HG03066 (cell line): ENCODE results near the gene SH3GLB1.

Experiments used
- ATAC-seq: cut with Tn5 transposase; IDR thresholded peaks from one replicate; pipeline ENCODE4 v1.9.1; 2021; ENCODE audit warnings: low read depth; ENCODE audit not compliant: unreplicated experiment

The SH3GLB1 gene

DNA sequence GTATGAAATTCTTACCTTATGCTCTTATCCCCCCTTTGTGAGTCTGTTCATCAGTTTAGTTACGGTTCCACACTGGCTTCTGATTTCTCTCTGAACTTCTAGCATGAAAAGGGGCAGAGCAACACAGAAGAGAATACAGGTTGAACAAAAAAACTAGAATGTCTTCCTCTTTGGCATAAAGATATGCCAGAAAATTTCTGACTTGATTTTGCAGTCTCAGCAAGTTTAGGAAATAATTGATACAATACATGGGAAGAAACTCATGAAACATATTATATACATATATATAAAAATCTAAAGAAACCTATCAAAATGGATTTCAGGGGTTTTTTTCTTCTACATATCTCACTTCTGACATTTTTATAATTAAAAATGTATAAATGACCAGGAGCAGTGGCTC, 27.0 kb downstream of the SH3GLB1 start:
- ATAC-seq = no peak

DNA sequence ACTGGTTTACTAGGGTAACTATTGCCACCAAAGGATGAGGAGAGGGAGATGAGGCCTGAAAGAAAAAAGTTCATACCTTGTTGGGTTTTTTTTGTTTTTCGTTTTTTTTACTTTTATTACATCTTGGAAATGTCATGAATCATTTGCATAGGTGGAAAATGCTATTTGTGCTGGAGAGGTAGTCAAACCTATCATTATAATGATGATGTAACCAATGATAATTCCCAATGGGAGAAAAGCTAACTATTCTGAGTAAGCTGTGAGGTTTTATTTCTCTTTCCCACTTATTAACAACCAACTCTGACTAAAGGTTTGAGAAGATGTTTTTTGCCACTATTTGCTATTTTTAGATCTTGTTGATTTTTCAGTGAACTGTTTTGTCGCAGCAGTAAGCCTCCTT, 29.0 kb downstream of the SH3GLB1 start:
- no peak for ATAC-seq

DNA sequence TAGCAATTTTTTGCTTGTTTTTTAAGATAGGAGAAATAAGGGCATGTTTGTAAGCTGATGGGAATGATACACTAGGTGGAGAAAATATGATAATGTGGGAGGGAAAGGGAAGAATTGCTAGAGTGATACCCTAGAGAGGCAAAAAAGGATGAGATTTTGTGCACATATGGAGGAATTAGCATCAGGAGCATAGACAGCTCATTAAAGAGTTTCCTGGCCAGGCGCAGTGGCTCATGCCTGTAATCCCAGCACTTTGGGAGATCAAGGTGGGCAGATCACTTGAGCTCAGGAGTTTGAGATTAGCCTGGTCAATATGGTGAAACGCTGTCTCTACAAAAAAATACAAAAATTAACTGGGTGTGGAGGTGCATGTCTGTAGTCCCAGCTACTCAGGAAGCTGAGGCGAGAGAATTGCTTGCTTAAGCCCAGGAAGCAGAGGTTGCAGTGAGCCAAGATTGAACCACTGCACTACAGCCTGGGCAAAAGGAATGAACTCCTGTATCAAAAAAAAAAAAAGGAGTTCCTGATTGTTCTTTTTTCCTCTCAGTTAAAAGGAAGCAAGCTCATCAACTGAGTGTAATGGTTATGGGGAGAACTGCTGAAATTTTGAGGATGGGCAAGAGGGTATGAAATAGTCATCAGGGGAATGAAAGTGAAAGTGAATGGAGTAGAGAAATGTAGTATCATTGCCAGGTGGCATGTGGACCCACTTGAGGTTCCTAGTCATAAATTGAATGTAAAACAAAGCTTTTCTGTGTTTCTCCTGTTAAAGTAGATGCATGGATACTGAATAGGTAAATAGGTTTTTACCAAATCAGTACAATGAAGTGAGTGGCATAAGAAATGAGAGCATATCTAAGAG, 35.5 kb downstream of the SH3GLB1 start:
- ATAC-seq = no peak

- no peak for ATAC-seq
Observed at GRCh38 chr1:86741947-86742572, 37.7 kb downstream of the SH3GLB1 start.

- no peak for ATAC-seq
Observed at GRCh38 chr1:86747304-86747703, 42.9 kb downstream of the SH3GLB1 start.

DNA sequence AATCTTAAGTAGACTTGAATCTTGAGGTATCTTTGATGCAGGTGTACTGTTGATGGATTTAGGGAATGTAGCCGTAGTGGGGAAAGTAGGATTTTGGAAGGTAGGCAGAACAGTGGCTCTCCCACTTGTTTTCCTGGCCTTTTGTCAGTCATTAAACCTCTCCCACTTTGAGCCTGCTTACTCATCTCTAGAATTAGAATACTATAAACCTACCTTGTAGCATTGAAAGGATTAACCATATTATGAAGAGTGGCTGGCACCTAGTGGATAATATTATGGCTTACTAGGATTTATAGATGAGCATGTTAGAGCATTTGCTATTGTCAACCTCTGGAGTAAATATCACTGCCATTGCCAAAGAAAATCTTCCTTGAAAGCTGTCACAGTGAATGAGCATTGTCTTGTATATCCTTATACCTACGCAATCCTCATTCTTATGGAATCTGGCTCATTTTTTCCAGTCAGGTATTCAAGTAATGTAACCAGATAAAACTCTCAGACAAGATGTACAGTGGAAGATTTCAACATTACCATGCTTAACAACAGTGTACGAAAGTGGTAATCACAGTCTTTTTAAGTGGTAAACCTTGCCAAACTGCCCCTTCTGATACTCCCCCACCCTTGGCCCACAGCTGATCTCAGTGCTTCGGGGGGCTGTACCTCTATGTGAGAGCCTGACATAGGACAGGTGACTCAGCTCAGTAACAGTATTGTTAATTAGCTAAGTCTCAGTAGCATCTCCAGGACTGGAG, 44.4 kb downstream of the SH3GLB1 start:
- no peak for ATAC-seq

DNA sequence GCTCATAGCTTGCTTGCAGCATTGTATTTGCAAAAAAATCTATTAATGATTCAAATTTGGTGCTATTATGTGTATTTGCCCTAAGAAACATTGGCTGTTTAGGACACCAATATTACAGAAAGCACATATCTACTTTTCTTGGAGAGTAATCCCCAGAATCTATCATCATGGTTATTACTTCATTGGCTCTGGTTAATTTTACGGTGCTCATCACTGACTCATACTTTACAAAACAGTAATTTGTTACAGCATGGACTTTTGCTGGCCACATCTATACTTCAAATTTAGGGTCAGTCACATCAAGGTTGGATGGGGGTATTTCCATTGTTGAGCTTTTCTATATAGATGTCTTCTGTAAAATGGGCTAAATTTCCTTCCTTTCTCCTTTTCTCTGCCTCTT, 45.7 kb downstream of the SH3GLB1 start:
- ATAC-seq = no peak

- no peak for ATAC-seq
Observed at GRCh38 chr1:86750530-86750929, 46.2 kb downstream of the SH3GLB1 start.

- no peak for ATAC-seq
Observed at GRCh38 chr1:86751923-86752322, 47.5 kb downstream of the SH3GLB1 start.

DNA sequence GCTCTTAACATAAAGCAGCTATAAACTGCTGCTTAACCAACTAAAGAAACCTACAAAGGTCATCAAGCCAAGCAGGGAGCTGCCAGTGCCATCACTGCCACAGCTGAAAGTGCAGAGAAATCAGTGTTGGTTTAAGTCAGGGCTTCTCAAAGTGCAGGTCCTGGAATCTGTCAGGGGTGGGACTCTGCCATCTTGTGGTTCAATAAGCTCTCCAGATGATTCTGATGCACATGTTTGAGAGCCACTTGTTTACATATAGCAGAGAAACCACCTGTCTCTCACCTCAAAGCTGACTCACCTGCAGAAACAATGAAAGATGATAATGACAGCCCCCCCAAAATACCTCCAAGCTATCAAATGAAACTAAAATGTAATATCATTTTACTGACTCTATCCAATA, 49.3 kb downstream of the SH3GLB1 start:
- no peak for ATAC-seq

GRCh38 chr1:86754265-86754974, 50.0 kb downstream of the SH3GLB1 start:
- no peak for ATAC-seq

- no peak for ATAC-seq
Observed at GRCh38 chr1:86756062-86756406, 51.7 kb downstream of the SH3GLB1 start.

DNA sequence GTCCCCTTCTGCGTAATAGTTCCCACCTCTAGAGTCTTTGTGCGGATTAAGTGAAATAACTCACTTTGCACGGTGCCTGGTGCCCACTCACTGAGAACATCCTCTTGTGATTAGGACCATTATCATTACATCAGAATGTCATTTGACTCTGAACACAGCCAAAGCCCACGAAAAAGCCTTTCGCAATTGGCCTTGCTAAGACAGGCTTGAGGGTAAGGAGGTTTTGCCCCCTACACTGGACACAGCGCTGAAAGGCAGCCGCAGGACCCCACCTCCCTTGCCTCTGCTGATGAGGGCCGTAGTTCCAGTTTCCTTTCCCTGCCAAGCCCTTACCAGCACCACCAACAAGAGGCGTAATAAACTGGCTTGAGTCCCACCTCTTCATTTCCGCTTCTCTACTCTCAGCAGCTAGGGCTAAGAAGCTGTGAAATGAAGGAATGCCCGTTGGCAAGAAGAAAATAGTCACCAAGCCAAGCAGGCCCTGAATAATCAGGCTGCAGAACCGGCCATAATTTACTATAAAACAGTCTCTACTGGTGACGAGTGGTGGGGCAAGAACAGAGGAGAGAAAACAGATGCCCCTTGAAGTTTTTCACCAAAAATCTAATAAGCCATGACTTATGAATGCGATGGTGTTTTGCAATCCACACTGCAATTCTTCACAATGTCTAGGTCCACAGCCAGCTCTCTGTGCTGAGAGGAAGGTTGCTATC, 53.1 kb downstream of the SH3GLB1 start:
- ATAC-seq = no peak

- no peak for ATAC-seq
Observed at GRCh38 chr1:86758570-86758969, 54.2 kb downstream of the SH3GLB1 start.

DNA sequence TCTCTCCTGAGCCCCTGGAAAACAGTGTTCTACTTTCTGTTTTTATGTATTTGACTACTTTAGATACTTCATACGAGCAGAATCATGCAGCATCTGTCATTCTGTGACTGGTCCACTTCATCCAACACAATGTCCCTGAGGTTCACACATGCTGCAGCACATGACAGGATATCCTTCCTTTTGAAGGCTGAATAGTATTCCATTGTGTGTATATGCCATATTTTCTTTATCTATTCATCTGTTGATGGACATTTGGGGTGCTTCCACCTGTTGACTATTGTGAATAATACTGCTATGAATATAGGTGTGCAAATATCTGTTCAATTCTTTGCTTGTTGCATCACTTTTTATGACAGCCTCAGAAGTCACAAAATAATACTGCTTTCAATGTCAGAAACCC, 55.8 kb downstream of the SH3GLB1 start:
- ATAC-seq = no peak

DNA sequence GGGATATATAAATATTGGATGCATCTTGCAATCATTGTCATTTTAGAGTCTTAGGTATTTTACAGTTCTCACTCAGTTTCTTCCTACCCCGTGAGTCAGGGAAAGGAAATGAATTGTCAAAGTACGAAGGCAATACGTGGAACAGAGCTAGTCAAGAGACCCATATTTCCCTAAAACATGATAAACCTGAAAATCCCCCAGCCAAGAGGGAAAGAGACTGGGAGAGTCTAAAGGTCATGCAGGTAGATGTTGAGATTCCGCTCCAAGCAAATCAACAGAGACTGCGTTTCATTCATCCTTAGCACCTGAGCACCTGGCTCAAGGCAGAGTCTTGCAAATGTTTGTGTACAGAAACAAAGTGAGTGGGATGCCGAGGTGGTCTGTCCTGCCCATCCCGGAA, 58.0 kb downstream of the SH3GLB1 start:
- ATAC-seq = no peak

DNA sequence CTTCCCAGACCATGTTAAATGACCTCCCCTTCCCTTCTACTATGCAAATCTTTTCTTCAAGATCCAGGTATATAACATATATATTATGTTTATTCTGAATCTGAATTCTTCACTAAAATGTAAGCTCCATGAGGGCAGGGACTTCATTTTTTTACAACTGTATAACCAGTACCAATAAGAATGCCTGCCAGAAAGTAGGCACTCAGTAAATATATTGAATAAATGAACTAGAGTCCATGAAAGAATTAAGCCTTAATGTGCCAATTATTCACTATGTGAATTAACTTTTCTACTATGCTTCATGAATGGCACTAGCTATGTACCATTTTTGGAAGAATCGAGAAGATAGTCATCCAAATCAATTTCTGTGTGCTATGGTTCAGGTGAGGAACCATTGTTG, 60.1 kb downstream of the SH3GLB1 start:
- no peak for ATAC-seq

DNA sequence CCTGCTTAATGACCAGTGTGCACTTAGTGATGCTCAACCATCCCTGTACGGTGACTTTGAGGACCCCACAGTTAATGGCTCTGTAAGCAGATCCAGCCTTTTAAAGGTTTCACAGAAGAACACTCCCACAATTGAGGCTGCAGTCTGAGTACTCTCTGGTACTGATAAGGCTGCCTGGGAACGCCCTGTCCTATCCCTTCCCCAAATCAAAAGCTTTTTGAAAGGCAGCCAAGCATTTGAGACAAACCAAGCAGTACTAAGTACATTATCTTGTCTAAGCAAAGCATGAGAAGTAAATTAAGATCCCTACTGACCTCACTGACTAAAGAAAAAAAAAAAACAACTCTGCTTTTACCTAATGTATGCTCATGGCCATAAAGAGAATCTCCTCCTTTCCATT, 60.7 kb downstream of the SH3GLB1 start:
- ATAC-seq = no peak

- no peak for ATAC-seq
Observed at GRCh38 chr1:86765674-86766073, 61.3 kb downstream of the SH3GLB1 start.

DNA sequence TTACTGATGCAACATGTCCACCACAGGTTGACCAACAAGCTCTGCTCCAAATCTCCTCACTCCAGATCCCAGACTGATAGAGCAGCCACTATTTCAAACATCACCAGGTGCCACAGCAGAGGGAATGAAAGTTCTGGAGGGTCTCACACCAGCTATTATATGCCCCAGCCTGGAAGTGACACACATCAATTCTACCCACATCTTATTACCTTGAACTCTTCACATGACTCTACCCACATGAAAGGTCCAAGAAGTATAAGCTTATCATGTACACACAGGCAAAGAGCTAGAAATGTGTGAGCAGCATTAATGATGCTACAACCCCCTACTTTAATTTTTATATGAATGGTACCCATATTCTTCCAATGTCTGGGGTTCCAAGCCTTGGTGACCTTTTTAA, 64.2 kb downstream of the SH3GLB1 start:
- ATAC-seq = no peak
